AG10803 (cell line): ENCODE data around the gene PEF1.

Experiments
- DNase-seq: peaks from one replicate; pipeline ENCODE4 v3.0.0; 2010; ENCODE audit warnings: low read depth
- H3K4me3 ChIP-seq: 2 replicates; pipeline ENCODE4 v1.5.1; 2011; ENCODE audit warnings: mild to moderate bottlenecking, low read length, control low read depth
- CTCF ChIP-seq: conservative IDR thresholded peaks from 2 replicates; pipeline ENCODE4 v1.5.1; 2011; ENCODE audit warnings: mild to moderate bottlenecking, low read length, control low read depth, inconsistent platforms

Gene PEF1

DNA sequence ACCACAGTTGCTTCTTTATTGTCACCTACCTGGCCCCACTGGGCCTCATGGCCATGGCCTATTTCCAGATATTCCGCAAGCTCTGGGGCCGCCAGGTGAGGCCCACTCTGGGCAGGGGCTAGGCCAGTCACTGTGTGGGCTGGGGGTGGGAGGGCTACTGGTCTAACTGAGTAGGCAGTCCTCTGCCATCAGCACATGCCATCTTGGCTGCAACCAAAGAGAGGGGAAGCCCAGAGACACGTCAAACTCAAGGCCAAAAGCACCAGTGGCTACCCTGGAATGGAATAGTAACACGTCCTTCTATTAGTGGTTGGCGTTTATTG is 23.2 kb downstream of the PEF1 start:
- TF ChIP-seq CTCF: no peak
- no peak overlapping the region for H3K4me3 ChIP-seq
- no peak for DNase-seq

GRCh38 chr1:31620631-31621497 is 23.8 kb downstream of the PEF1 start:
- no peak for DNase-seq
- no peak overlapping the region for H3K4me3 ChIP-seq
- no peak for TF ChIP-seq CTCF

DNA sequence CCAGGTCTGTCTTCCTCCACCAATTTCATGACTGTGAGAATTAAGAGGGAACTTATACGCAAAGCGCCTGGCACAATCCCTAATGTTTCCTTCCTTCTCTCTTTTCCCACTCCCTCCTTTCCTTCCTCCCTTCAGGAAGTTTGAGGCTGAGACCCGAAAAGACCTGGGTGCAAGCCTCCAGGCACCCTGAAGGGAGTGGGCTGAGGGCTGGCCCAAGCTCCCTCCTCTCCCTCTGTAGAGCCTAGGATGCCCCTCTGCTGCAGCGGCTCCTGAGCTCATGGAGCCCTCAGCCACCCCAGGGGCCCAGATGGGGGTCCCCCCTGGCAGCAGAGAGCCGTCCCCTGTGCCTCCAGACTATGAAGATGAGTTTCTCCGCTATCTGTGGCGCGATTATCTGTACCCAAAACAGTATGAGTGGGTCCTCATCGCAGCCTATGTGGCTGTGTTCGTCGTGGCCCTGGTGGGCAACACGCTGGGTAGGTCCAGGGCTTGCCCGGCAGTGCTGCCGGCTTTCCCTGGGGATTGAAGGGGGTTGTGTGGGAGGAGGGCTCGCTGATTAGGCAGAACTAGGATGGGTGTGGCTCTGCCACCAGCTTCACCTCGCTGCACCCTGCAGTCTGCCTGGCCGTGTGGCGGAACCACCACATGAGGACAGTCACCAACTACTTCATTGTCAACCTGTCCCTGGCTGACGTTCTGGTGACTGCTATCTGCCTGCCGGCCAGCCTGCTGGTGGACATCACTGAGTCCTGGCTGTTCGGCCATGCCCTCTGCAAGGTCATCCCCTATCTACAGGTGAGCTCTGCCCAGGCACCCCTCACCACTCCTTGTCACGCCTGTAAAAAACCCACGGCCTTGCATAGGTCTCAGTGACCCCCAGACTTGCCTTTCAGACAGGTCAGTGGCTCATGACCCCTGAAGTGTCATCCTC is 25.5 kb downstream of the PEF1 start:
- TF ChIP-seq CTCF: no peak
- H3K4me3 ChIP-seq: no peak overlapping the region
- no peak for DNase-seq

DNA sequence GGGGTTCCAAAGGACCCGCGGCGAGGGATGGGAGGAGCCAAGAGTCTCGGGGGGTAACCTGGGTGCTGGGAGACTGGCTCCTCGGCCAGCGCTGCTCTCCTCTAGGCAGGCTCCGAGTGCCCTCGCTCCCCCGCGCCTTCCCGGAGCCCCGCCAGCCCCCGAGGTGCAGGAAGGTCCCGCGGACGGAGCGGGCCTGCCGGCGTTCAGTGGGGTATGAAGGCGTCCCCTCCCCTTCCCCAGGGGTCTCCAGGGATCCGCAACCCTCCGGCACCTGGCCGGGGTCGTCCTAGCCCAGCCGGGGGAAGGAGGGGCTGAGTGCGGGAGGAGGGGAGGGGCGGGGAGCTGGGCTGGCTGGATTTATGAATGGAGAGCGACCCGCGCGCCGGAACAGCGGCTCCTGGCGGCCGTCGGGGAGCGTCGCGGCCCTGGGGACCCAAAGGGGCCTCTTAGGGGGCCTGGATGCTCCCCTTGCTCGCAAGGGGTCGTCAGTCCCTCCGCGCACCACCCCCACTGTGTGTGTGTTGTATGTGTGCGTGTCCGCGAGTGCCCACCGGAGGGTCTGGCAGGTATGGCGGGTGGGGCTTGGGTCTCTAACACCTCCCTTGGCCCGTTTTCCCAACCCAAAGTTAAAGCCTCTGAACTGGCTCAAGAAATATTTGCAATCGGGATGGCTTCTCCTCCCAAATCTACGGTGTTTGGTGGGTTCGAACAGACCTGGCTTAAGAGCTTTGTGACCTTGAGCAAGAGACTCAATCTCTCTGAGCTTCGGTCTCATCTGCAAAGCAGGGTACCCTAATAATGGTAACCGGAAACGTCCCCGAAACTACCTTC is 26.5 kb downstream of the PEF1 start:
- H3K4me3 ChIP-seq: peak overlapping the region; percentile 55
- TF ChIP-seq CTCF: peak; percentile 59
- DNase-seq: no peak

- TF ChIP-seq CTCF: no peak
- peak within 1 kb of the TSS; percentile 55 for H3K4me3 ChIP-seq
- DNase-seq: no peak
Observed at GRCh38 chr1:31617218-31617915, 27.3 kb downstream of the PEF1 start, which contains the start of gene HCRTR1. TSS of gene HCRTR1 (plus strand) at chr1:31617689. CDS start at chr1:31619193, 1,504 bp downstream.

DNA sequence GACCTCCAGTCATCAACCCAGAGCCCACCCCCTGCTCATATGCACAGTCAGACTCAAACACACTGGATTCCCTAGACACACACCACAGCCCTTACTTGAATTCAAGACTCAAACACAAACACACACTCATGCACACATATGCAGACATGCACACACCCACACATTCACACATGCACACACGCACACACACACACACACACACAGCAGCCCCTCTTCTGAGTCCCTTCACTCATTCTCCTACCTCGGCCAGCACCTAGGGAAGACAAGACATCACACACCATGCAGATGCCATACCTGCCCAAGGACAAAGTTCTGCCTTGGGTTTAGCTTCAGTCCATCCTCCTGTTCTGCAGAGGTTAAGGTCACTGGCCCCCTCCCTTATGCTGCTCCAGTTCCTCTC is 28.7 kb downstream of the PEF1 start:
- no peak for DNase-seq

More for the DNA sequence above, 28.7 kb downstream of the PEF1 start:
- no peak for TF ChIP-seq CTCF
- no peak overlapping the region for H3K4me3 ChIP-seq
